ENCODE results near the gene ECT2L. TPM values are rescaled to one million over a fixed set of nuclear protein-coding genes. Genes with fewer than 3 reads are reported as not detected.
"Not testable (repeated sequence)": the region's sequence is repeated elsewhere in the genome, so short reads cannot be mapped to it uniquely, and the experiment has no call there.

The ECT2L gene
- polyA plus RNA-seq, 4 donors, result 0.11 to 0.51 (median 0.29) TPM

DNA sequence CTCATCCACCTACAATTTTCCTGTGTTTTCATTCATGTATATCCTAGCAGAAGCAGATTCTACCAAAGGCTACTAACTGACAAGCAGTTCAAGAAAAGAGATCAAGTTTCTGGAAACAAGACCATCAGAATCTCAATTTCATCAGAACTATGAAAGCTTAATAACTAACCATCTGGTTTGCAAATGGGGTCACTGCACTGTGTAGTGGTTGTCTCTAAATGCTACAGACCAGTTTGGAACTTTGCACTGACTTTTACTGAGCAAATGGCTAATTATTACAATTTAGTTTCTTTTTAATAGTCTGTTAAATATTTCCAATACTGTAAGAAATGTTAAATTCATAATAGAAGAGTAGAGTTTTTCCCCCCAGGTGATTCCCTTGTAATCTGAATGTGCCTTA lies 127.7 kb downstream of the ECT2L start:
- DNase-seq (ENCODE audit: low read depth in 4 of 4, low spot score in 2 of 4), result no peak

DNA sequence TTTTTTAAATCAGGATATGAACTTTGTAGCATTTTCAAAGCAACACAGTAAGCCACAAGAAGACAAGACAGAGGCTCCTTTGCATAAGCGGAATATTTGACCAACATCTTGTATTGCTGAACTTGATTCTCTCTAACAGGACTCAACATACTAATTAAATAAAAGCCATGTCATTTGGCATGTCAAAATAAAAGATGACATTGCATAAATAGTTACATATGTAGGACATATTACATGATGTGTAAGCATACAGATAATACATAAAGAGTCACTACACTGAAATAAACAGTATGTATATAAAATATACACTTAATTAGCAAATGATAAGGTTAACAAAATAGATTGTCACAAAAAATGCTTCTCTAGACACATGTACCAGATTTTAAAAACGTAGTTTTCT lies 129.9 kb downstream of the ECT2L start:
- DNase-seq (ENCODE audit: low read depth in 4 of 4, low spot score in 2 of 4), result no peak

DNA sequence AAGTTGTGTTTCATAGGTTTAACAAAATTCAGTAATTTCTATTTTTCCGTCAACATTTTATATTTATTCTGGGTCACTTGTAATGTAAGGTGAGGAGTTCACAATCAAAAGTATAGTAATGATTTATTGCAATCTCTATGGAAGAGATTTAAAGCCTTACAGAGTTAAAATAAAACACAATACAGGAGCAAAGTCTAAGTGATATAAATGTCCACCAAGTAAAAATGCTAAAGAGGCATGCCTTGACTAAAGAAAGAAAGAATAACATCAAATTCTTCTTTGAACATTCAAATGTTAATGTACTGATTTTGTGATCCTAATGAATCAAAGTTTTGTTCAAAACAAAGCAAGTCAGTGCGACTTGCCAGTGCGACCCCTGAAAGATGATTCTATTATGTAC lies 130.7 kb downstream of the ECT2L start:
- no peak for DNase-seq (ENCODE audit: low read depth in 4 of 4, low spot score in 2 of 4)

DNA sequence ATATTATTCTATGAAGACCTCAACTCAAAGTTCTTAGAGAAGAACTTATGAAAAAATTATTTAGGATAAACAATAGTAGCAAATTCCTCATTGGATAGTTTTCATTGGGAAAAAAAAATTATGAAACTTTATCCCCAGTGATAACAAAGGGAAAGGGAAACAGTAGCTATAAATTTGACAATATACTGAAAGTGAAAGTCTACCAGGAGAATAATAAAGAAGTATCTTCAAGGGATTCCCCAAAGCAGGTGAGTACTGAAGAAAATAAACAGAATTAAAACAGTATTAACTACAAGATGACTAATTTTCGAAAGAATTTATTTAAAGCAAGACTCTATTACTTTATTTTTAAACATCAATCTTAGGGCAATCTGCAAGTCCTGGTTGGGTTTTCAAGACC lies 135.8 kb downstream of the ECT2L start:
- no peak for DNase-seq (ENCODE audit: low read depth in 4 of 4, low spot score in 2 of 4)

DNA sequence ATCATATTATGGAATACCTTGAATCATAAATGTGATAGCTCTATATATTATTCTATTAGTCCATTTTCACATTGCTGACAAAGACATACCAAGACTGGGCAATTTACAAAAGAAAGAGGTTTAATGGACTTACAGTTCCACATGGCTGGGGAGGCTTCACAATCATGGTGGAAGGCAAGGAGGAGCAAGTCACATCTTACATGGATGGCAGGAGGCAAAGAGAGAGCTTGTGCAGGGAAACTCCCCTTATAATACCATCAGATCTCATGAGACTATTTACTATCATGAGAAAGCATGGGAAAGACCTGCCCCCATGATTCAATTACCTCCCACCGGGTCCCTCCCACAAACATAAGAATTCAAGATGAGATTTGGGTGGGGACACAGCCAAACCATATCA lies 141.0 kb downstream of the ECT2L start:
- not testable (repeated sequence) for DNase-seq (ENCODE audit: low read depth in 4 of 4, low spot score in 2 of 4)

DNA sequence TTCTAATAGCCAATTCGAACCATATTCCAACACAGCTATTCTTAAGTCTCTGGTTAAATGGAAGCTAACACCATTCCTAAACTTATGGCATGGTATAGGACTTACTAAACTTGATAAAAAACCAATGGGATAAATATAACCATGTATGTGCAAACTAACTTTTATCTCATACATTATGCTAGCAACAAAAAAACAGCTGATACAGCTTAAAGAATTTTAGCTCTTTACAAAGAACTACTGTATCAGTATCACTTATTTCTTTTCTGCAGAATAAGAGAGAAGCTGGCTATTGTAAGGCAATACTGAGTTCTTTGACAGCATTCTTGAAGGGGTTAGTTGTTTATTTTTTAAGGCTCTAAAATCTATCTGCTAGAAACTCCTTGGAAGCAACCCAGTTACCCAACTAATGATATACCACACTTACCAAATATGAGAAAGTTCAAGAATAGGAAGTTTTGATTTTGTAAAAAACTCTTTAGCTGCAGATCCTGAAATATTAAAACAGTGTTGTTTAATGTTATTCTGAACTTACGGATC lies 147.3 kb downstream of the ECT2L start:
- no peak for DNase-seq (ENCODE audit: low read depth in 4 of 4, low spot score in 2 of 4)

DNA sequence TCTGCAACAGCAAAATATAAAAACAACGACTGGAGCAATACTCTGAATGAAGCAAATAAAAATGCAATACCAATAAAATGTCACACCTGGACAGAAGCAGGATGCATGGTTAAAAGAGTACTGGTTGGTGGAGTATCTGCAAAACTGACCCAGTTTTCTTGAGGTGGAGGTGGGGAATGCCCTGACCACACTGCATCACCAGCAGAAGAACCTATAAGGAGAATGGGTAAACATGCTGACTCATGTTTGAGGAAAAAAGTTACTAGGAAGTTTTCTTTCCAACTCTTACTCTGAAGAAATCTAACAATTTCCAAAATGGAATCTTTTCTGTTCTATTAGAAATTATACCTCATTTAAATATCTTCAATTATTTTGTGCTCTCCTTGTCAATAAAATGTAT lies 148.5 kb downstream of the ECT2L start:
- no peak for DNase-seq (ENCODE audit: low read depth in 4 of 4, low spot score in 2 of 4)

DNA sequence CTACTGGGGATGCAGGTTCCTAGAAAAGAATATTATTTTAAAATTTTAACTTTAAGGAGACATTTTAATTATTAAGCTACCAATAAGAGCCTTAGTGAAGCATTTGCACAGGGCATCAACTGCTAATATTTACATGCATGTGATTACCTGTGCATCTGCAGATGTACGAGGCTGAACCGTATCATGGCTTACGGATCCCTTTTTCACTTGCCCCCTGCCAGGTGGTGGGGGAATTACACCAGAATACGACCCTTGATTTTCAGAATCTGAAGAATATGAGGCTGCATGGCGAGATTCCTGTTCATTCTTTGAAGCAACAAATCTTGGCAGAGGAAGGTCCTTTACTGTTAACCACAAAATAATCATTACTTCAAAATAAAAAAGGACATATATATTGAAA lies 149.5 kb downstream of the ECT2L start:
- DNase-seq (ENCODE audit: low read depth in 4 of 4, low spot score in 2 of 4), result no peak

DNA sequence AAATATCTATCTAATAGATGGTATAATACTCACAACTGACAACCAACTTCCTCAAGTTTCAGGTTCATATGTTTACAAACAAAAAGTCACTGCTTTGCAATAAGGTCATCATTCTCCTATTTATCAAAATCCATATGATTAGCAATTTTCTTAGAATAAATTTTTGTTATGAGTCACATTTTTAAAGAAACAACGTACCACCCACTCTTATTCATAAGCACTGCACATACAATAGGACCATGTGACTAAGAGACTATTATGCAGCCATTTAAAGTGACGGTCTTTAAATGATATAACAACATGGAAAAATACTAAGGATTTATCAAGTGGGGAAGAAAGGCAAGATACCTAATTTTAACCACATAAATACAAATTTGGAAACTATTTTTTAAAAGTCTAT lies 152.1 kb downstream of the ECT2L start:
- no peak for DNase-seq (ENCODE audit: low read depth in 4 of 4, low spot score in 2 of 4)

DNA sequence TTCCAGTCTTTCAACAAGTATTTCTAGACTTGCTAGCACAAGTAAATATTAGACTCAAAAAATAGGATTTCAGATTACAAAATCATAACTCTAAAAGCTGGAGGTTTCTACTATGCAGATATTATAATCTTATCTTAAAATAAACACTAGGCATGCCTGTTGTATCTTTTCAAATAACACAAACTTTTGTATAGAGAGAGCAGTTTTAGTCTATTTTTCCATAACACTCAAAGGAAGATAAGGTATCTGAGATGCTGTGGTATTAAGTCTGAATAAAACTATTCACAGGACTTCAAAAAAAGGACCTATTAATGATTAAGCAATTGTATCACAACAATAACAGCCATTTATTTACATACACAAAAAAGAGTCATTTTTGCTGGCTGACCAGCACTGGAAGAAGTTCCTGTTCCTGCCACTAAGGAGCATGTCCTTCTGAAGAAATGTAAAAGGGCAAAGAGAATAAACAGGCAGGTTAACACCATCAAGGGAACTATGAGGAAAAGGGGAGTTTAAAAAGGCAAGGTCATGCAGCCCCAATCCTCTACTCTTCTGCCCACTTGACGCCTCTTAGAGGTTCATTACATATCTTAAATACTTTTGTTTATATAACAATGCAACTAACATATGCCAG lies 152.8 kb downstream of the ECT2L start:
- no peak for DNase-seq (ENCODE audit: low read depth in 4 of 4, low spot score in 2 of 4)

DNA sequence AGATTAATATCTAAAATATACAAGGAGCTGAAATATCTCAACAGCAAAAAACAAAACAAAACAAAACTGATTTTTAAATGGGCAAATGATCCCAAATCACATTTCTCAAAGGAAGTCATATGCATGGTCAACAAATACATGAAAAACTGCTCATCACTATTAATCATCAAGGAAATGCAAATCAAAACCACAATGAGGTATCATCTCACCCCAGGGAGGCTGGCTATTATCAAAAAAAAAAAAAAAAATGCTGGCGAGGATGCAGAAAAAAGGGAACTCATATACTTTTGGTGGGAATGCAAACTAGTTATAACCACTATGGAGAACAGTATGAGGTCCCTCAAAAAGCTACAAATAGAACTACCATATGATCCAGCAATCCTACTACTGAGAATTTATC lies 157.6 kb downstream of the ECT2L start:
- no peak for DNase-seq (ENCODE audit: low read depth in 4 of 4, low spot score in 2 of 4)

Other genes with a start within 250 kb of the ECT2L start
- gene CCDC28A, start 22.3 kb upstream of the ECT2L start, polyA plus RNA-seq (ENCODE audit: insufficient read length in 4 of 4), result 10 to 100 TPM; 21.7 to 31.6 (median 27.0) TPM
- 10 to 100 TPM; 57.4 to 89.5 (median 77.3) TPM for gene REPS1, start 192.2 kb downstream of the ECT2L start, polyA plus RNA-seq (ENCODE audit: insufficient read length in 4 of 4)
- gene ABRACL, start 232.7 kb downstream of the ECT2L start, polyA plus RNA-seq (ENCODE audit: insufficient read length in 4 of 4), result 10 to 100 TPM; 35.1 to 50.0 (median 47.9) TPM

All from left renal cortex interstitium (tissue), 4 donors.